Fibroblast of peridontal ligament (primary cell): Measurements from ENCODE around the gene ITPRID1.

Source experiments
- DNase-seq: peaks from one replicate; pipeline ENCODE4 v3.0.0-alpha.2; 2010; ENCODE audit errors: extremely low read depth

Gene ITPRID1

DNA sequence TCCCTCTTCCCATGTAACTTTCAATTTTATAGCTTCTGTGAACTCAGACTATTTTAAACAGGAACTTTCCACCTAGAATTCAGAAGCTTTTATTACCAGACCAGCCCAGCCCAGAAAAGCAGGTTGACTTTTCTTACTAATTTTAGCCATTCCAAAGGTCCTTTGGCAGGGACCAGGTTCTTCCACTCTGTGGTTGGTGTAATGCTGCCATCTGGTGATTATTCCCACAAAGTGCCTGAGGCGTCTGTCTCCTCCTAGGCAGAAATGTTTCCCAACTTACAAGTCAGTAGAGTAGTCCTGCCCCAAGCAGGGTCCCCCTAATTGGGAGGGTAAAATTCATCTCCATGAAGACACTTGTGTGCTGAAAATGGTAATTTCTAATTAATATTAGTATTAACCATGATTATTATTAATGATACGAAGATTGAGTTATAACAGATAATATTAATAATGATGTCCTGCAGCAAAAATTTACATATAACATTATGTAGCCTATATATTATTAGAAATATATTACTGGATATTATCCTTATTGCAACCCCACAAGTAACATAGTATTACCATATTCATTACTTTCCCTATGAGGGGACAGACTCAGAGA is 120.1 kb downstream of the ITPRID1 start:
- peak; percentile 5 for DNase-seq

DNA sequence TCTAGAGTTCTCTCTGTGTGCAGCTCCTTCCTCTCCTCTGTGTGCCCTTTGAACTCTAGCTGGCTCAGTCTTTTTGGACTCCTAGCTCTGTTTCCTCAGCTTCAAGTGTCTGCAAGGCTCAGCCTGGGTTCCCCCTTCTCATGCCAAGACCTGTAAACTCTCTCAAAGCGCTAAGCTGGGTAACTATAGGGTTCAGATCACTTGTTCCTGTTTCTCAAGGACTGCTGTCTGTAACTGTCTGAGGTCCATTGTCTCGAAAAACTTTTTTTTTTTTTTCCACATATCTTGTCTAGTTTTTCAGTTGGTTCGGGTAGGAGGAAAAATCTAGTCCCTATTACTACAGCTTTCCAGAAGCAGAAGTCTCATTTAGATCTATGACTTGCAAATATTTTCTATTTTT is 126.5 kb downstream of the ITPRID1 start:
- DNase-seq: no peak

DNA sequence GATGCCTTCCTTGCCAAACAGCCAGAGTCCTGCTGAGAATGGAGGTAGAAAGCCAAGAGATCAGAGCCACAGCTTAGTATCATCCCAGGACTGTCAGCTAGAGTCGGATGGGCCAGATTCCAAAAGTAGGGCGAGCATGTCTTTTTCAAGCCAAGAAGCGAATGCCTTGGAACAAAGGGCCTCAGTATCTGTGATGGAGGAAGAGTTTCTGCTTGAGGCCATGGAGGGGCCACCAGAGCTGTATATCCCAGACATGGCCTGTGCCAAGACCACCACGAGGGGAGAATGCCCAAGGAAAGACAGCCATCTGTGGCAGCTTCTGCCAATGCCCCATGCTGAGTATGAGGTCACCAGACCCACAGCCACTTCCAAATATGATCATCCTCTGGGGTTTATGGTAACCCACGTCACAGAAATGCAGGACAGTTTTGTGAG is 128.8 kb downstream of the ITPRID1 start:
- DNase-seq: no peak

DNA sequence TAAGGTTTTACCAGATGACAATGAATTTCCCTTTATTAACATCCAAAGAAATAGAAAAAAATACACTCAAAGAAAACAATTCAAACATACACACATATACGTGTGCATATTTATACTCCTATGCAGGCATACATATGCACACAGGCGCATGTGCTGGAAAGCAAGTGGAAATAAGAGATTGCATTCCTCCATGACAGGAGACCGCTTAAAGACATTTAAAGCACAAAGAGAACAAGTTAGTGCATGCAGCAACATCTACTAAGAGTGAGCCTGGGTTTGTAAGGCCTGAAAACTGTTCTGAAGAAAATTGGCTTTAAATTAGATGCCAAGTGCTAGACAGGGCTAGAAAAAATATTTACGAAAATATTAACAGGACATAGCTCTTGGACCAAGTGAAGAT is 133.1 kb downstream of the ITPRID1 start:
- DNase-seq: no peak

DNA sequence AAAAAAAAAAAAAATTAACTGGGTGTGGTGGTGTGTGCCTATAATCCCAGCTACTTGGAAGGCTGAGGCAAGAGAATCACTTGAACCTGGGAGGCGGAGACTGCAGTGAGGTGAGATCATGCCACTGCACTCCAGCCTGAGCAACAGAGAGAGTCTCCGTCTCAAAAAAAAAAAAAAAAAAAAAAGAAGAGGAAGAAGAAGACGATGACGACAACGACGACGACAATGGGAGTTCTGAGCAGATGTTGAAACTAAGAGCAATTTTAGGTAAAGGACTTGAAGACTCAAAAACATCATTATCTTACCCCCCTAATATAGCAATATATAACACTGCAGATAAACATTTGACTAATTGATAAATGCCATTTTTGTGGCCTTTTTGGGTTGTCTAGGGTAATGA is 133.6 kb downstream of the ITPRID1 start:
- no peak for DNase-seq

DNA sequence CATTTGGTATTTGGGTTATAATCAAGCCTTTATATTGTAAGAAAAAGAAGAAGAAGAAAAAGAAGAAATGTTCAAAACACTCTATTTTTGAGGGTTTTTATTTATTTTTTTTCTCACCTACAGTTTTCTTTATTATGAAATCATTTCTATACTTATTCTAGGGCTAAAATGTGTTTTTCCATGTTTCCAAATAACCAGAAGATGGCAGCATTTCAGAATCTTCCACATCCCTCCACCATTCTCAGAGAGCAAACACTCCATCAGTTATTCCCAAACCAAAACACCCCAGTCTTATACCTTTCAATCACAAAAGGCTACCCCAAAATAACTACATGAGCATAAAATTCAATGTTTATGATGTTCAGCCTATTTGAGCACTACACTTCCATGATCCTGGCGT is 134.4 kb downstream of the ITPRID1 start:
- no peak for DNase-seq

DNA sequence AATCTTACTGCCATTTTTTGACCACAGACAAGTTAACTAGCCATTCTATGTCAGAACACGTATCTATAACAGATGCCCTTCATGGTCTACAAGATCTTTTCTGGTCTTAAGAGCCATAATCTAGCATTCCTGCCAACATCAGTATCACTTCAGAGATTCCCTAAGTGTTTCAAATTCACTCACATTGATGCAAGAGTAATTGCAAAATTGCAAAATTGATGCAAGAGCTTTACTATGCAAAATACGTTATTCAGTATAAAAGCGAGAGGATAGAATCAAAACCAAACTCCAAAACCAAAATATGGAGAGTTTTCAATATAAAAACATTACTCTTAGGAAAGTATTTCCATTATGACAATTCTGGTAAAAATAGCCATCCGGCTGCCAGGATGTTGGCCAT is 135.0 kb downstream of the ITPRID1 start:
- DNase-seq: no peak

DNA sequence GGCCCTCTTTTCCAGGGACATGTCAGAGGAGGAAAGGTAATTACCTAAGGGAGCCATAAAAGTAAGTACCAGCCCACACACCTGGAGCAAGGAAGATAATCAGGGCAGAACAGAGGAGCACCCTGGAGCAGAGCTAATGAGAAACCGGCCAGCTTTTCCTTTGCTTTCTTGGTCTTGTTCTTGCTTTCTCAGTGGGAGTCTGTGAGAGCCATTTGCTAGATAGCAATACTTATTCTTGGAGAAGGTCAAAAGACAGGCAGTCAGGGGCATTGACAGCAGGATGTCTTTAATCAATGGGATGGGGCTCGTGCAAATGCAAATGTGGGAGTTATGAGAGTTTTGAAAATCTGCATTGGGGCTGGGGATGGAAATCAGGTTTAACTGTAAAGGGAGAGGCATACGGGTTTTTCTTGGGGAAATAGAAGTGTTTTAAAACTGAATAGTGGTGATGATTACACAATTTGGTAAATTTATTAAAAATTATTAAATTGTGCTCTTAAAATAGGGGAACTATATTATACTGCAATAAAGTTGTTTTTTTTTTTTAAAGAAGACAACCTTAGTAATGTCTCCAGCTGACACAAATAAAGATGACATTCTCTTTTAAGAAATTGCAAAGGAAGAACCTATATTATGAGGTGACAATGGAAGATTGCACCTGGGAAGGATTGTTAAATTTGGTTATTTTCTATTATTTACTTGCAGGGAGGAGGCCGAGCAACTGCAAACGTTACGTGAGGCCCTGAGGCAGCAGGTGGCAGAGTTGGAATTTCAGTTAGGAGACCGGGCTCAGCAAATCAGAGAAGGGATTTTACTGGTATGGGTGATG is 137.6 kb downstream of the ITPRID1 start:
- no peak for DNase-seq

DNA sequence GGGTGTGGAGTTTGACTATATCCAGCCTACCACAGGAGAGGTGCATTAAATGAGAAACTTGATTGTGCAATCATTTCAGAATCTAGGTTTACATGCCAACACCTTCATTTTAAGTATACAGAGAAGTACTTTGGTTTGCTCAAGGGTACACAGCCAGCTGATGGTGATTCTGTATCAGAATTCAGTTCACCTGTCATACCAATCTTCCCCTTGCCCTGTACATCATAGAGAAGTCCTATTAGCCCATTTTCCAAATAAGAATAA is 138.1 kb downstream of the ITPRID1 start:
- no peak for DNase-seq

DNA sequence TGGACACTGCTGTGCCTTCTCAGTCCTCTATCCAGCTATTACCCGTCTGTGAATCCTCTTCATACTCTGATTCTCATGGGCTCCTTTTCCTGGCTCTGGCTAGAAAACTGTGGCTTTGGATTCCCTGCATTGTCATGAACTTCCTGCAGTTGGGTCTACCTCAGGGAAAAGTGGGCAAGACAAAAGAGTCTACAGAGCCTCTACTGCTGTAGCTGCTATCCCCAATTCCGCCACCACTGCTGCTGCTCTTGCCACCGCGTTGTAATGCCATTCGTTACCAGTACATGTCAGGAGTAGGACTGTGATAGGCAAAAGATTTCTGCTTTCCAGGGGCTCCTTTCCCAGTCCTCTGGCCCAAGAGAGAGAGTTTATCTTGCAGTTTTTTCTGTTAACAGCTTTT is 149.2 kb downstream of the ITPRID1 start:
- DNase-seq: no peak

DNA sequence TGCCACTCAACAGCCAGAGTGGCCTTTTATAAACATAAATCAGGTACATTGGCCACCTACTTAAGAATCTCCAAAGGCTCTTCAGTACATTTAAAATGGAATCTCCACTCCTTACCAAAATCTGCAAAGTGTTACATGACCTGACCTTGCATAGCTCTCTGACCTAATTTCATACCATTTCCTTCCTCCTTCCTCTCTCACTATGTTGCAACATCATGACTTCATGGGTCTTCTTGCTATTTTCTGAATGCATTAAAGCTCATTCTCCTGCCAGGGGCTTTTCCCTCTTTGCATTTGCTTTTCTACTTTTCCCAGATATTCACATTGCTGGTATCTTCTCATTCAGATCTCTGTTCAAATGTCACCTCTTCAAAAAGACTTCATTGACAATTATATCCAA is 151.0 kb downstream of the ITPRID1 start:
- DNase-seq: no peak

DNA sequence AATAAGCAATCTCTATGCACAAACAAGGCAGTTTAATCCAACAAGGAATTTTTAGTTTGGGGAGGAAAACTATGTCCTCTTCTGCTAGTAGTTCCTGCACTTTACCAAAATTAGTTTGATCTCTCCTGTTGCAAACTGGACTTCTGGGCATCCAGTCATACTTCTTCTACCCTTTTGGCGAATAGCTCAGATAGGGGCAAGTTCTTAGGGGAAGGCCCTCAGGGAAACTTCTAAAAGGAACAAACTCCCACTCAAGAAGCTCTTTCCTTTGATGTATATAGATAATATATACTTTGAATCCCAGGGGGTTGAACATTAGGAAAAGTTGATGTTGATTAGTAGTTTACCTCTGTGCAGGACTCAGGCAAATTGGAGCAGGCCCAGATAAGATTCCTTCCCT is 151.7 kb downstream of the ITPRID1 start:
- no peak for DNase-seq

DNA sequence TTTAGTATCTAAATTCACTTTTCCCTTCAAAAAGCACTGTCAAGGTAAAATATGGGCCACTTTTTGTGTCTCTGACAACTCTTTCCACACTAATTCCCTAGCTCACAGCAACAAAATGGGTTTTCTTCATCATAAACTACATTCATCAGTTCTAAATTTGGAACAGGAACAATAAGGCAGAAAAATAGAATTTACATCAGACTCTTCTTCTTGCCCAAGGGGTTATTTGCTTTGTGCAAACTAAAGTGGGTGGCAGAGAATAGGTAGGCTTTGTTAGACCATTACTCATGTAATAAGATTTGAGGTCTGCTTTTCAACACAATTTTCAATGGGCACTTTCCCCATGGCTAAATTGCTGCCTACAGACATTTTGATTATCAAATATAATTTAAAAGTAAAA is 155.6 kb downstream of the ITPRID1 start:
- no peak for DNase-seq

DNA sequence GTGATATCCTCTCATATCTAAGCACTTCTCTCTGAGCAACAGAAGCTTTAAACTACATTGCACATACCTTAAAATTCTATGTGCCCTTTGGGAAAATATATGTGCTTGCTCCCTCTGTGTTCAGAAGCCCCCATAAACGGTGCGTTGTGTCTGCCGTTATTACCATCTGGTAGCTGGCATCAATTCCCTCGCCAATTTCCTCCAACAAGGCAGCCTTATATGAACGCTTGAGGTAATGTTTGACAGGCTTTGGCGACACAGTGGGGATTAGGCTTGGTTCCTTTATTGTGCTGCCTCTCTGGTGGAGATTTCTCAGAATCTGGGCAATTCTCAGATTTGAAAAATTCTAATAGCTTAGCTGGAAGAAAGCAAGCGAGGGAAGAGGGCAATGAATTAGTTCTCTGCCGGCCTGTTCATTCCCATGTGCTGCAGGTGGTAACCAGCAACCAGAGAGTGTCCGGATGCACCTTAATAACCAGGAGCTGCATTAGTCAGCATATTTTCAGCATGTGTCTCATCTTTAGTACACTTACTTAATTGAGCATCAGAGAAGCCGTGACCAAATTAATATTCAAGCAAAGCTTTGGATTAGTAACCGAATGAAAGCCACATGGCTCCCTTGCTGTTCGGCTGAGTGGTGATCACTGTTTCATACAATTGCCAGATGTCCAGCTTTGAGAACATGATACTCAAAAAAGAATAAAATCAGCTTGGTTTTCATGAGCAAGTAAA is 165.8 kb downstream of the ITPRID1 start:
- no peak for DNase-seq

DNA sequence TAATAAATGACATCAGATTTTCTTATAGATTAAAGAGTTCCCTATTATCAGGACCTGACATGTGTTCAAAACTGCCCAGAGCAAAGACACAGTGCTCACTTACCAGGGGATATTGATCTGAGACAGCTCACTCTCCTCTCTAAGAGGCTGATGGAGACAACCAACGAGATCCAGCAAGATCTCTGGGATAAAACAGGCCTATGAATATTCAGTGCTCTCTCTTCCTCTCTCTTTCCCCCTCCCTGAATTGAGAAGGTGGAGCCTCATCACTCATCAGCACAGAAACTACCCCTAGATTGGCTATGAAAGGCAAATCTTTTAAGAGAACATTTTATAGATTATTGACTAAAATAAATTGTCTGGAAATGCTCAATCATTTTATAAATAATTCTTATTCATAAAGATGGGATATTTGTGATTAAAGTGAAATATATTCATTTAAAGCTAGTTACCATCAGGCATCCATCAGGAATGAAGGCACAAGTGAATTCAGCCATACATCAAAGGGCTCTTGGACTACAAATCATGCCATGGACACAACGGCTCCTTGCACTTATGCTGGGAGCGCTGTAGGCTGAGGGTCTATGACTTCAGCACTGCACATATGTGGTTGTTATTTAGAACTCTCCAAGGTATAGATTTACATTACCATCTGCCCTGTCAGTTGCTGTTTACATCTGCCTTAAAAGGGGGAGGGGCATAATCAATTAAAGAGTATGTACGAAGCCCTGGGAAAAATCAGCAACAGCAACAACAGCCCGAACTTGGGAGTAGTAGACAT is 169.7 kb downstream of the ITPRID1 start:
- DNase-seq: no peak

DNA sequence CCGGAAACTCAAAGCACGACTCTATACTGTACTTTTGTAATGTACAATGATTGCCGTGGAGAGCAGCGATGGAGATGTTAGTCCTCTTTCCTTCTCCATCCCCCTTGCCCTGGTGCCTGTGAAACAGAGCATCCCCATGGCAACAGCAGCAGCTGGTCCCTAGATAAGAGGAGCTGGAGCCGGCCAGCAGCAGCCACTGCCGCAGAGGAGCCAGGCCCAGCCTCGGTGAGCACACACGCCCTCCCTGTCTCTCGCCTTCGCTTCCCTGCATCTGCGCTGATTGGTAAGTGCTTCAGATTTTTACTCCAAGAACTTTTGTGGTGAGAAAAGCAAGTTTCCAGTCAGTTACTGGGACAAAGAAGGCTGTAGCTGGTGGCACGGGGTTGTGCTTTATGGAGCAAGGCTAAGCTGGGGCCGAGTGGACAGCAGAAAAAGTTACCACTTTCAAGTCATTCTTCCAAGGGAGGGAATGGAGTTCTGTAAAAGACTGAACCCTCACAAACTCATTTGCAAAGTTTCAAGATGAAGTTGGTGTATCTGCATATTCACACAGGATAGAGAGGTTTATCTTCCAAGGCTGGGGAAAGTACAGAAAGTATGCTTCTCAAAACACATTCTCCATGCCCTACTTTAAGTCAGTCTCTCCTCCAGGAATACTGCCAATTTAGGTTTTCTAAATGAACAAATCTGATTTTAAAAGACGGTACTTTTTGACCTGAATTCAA is 173.3 kb downstream of the ITPRID1 start, which contains the start of gene PPP1R17:
Gene PPP1R17 (plus strand): TSS at position 192 of the 725 bp plus-strand sequence. CDS start 5,227 bp downstream, outside the sequence.
- DNase-seq: no peak

DNA sequence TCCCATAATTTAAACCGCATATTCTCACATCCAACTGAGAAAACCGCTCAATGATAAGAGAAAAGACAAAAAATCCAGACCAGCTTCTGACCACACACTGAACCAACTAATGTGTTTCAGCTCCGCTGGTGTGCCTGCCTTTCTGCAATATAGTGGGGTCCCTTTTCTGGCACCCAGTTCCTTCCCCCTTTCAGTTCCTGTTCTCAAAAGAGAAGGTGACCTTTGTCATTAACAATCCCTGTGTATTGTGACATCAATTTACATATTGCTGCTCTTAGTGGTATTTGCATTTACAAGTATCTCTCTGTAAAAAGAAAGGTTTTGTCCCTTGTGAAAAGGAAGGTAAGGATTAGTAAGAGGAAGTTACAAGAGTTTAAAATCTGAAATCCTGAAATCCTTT is 174.5 kb downstream of the ITPRID1 start:
- DNase-seq: no peak

DNA sequence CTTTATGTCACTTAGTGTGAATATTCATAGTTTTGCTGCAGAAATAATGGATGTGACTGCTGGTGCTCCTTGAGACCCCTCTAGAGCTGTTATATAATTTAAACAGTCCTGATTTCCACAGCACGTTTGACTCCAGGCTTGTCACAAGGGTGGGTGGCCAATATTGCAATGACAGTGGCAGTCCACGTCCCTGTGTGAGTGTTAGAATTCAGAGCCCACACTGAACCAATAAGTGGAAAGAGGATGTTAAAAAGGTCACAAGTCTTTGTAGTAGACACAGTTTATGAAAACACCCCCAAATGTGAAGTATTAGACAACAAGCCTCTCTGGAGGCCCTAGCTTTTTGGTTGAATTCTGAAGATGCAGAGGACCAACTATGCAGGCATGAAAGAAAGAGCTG is 175.1 kb downstream of the ITPRID1 start:
- no peak for DNase-seq

DNA sequence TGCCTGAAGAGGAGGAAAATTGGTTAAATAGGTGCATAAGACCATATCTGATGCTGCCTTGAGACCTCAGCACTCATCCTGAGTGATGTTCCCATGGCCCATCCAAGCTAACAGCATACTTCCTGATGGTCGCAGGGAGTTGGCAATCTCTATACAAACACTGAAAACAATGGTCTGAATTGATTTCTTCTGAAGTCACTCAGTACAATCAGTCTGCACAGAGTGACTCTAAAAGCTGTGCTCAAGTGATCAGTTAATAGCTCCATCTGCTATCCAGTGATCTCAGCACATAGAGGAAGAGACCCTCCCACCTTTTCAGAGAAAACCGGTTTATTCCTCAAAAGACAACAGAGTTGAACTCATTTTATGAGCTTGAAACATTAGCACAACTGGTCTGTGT is 177.0 kb downstream of the ITPRID1 start:
- no peak for DNase-seq

DNA sequence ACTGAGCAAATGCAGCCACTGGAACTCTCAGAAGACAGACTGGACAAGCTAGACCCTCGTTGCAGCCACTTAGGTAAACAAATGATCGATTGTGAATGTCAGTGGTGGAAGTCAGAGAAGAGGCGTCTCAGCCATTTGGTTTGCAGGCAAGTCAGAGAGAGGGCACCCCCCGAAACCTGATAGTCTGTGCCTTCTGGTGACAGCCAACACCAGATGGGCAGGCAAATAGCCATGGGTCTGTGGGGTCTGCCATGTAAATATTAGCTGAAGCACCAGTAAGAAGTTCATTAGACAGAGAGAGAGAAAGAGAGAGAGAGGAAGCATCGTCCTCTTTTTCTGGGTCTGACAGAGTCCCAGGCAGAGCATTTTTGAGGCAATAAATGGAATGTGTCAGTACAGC is 178.6 kb downstream of the ITPRID1 start:
- DNase-seq: no peak

DNA sequence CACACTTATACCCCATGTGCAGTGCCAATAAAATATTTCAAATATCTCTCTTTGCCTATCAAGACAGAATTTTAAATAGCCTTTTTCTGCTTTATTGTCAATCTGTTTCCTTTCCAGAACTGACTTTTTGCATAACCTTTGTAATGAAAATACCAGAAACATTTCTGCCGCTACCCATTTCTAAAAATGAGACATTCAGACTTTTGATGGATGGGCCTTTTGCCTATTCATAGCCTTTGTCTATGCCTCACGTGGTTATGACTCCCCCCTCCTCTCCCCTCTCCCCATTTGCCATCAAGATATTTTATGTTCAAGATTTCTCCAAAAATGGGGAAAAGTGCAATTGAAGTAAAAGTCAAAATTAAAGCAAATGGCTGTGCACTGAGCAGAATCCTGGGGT is 179.0 kb downstream of the ITPRID1 start:
- no peak for DNase-seq
